T-helper 2 cell treated with Interferon-gamma antibody and Interleukin-4, amounts not matched to agents 5 μg/mL and 100 μg/mL, for 36 hours (primary cell): ENCODE results near the gene RASA4B.
A peak's percentile ranks its signal among the peaks of the same experiment; 100 is the strongest.
"Not testable (repeated sequence)": the region's sequence is repeated elsewhere in the genome, so short reads cannot be mapped to it uniquely, and the experiment has no call there.

Source experiments
- DNase-seq: peaks from one replicate; pipeline ENCODE4 v3.0.0; 2021; ENCODE audit warnings: low spot score
- H3K27ac Mint-ChIP-seq: one replicate; pipeline ENCODE4 v1.8.0; 2021; ENCODE audit warnings: mild to moderate bottlenecking, mixed read lengths
- H3K27me3 Mint-ChIP-seq: one replicate; pipeline ENCODE4 v1.8.0; 2021; ENCODE audit warnings: low read depth, mixed read lengths
- H3K36me3 Mint-ChIP-seq: one replicate; pipeline ENCODE4 v1.8.0; 2021; ENCODE audit warnings: low read depth, mixed read lengths
- H3K4me1 Mint-ChIP-seq: one replicate; pipeline ENCODE4 v1.8.0; 2021; ENCODE audit warnings: low read depth, mixed read lengths
- H3K4me3 Mint-ChIP-seq: one replicate; pipeline ENCODE4 v1.8.0; 2022; ENCODE audit warnings: mild to moderate bottlenecking, moderate library complexity, mixed read lengths
- H3K9me3 Mint-ChIP-seq: one replicate; pipeline ENCODE4 v1.8.0; 2021; ENCODE audit warnings: mixed read lengths

Gene RASA4B

DNA sequence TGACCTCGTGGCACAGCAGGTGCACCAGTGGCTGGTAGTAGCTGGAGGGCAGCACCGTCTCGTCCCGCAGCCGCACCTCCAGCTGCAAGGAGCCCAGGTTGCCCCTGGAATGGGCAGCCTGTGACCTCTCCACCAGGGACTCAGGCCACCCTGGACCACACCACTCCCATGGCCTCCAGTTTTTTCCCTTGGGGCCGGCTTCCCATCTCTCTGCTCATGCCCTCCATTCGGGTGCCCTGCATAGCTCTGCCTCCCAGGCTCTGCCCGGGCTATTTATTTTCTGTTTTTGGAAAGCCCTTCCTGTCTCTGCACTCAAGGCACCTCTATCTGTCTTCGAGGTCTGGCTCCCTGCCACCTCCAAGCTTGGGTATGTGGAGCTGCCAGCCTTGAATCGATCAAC is 20.7 kb downstream of the RASA4B start:
- H3K4me3 Mint-ChIP-seq, result not testable (repeated sequence)

DNA sequence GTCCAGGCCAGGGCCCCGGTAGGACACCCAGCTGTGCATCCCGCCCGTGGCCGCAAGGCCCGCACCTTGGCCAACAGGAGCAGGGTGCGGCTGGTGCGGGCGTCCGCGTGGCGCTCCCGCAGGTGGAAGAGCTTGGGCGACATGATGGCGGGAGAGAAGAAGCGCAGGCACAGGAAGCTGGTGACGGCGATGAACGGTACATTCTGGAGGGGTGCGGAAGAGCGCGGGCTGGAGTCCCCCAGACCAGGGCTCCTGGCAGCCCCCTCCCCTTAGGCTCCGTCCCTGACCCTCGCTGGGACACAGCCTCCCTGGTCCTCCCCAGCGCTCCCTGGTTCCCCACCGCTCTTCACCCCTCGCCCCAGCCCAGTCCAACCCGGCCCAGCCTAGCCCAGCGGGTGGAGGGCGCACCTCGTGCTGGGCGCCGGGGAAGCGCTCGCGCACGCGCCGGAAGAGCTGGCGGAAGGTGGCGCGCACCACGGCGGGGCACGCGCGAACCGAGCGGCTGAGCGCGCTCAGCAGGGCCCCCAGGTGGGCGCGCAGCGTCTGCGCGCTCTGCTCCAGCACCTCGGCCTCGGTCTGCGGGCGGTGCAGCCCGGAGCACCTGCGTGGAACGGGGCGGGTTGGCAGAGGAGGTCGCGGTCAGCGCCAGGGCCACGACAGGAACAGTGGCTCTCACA is 23.0 kb downstream of the RASA4B start:
- DNase-seq, H3K27me3 Mint-ChIP-seq, H3K27ac Mint-ChIP-seq, H3K4me1 Mint-ChIP-seq, H3K36me3 Mint-ChIP-seq, H3K9me3 Mint-ChIP-seq, H3K4me3 Mint-ChIP-seq: not testable (repeated sequence)

More for the DNA sequence above, 20.7 kb downstream of the RASA4B start:
- H3K4me1 Mint-ChIP-seq, H3K27me3 Mint-ChIP-seq, DNase-seq, H3K9me3 Mint-ChIP-seq, H3K36me3 Mint-ChIP-seq, H3K27ac Mint-ChIP-seq: not testable (repeated sequence)

DNA sequence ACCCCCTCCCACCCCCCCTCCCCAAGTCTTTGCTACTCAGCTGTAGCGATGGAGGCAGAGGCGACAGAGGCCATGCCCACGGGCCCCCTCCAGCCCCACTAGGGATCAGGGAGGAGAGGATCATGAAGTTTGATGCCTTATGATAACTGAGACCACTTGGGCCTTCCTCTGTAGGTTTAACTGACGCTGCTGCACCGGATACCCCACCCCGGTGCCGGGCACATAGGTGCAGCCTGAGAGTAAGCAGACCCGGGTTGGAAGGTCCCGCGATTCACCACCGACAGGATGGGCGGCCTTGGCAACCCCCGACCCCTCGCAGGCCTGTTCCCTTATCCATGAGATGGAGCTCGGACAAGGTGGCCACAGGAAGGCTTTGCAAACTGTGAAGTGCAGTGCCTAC is 23.6 kb downstream of the RASA4B start:
- H3K27ac Mint-ChIP-seq, result peak overlapping the region; percentile 41

DNA sequence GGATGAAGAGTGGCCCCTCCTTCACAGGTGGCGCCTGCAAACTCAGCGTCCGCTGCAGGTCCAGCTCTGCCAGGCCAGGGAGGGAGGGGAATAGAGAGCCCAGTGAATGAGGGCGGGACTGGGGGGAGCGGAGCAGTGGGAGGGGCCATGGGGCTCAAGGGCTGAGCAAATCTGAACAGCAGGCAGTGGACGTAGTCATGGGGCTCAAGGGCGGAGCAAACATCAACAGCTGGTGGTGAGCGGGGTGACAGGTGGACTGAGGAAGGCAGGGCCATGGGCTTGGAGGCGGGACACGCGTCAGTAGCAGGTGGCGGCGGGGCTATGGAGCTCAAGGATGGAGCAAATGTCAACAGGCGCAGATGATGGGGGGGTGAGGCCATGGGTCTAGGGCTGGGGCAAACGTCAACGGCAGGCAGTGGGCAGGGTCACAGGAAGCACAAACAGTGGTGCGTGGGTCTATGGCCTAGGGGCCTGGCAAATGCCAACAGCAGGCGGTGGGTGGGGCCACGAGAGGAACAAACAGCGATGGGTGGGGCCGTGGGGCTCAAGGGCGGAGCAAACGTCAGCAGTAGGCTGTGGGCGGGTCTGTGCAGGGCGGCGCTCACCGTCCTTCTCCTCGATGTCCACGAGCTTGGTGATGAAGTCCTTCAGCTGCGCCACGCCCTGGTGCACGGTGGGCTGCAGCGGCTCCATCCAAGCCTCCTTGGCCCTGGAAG is 24.2 kb downstream of the RASA4B start:
- not testable (repeated sequence) for H3K4me3 Mint-ChIP-seq, H3K36me3 Mint-ChIP-seq

More for the DNA sequence above, 23.6 kb downstream of the RASA4B start:
- H3K9me3 Mint-ChIP-seq, H3K36me3 Mint-ChIP-seq, H3K4me1 Mint-ChIP-seq, H3K27me3 Mint-ChIP-seq, DNase-seq, H3K4me3 Mint-ChIP-seq: not testable (repeated sequence)

GRCh38 chr7:102490529-102491075 is 27.0 kb downstream of the RASA4B start:
- H3K27ac Mint-ChIP-seq, H3K9me3 Mint-ChIP-seq, H3K4me3 Mint-ChIP-seq, H3K36me3 Mint-ChIP-seq, H3K27me3 Mint-ChIP-seq, H3K4me1 Mint-ChIP-seq: not testable (repeated sequence)
- DNase-seq, result peak; percentile 53

More for the DNA sequence above, 24.2 kb downstream of the RASA4B start:
- H3K4me1 Mint-ChIP-seq, H3K9me3 Mint-ChIP-seq, H3K27me3 Mint-ChIP-seq, H3K27ac Mint-ChIP-seq, DNase-seq: not testable (repeated sequence)

DNA sequence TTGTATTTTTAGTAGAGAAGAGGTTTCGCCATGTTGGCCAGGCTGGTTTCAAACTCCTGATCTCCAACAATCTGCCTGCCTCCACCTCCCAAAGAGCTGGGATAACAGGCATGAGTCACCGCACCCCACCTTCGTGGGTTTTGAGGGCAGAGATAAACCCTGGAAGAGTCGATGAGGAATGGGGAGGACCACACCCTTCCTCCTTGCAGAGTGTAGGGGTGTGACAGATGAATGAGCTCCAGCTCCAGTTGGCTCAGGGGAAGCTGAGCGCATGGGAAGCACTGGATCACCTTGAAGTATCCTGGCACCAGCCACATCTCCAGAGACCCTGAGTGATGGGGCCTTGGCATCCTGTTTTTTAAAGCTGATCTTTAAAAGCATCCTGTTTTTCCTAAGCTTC is 33.3 kb downstream of the RASA4B start:
- H3K36me3 Mint-ChIP-seq, H3K27ac Mint-ChIP-seq, H3K4me3 Mint-ChIP-seq, DNase-seq, H3K27me3 Mint-ChIP-seq, H3K9me3 Mint-ChIP-seq, H3K4me1 Mint-ChIP-seq: not testable (repeated sequence)

- not testable (repeated sequence) for H3K4me1 Mint-ChIP-seq, H3K9me3 Mint-ChIP-seq, H3K4me3 Mint-ChIP-seq, H3K36me3 Mint-ChIP-seq, H3K27ac Mint-ChIP-seq, H3K27me3 Mint-ChIP-seq, DNase-seq
Observed at GRCh38 chr7:102481962-102482361, 35.6 kb downstream of the RASA4B start.

GRCh38 chr7:102479982-102480637 is 37.5 kb downstream of the RASA4B start:
- H3K4me1 Mint-ChIP-seq, H3K27ac Mint-ChIP-seq, H3K9me3 Mint-ChIP-seq, H3K36me3 Mint-ChIP-seq, H3K27me3 Mint-ChIP-seq, H3K4me3 Mint-ChIP-seq: not testable (repeated sequence)
- peak; percentile 23 for DNase-seq

DNA sequence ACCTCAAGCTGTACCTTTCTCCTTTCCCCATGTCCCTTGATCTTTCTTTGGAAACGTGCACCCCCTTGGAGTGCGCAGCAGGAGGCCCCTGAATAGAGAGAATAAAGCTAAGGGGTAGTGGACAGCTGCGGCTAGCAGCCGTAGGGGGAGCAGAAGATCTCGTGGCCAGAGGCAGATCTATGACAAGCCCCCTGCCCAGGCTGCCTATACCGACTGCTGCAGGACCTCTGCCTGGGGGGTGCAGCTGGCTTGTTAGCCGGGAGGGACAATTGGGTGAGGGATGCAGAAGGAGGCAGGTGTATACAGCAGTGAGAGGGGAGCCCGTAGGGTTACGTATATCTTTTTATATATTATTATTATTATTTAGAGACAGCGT is 38.4 kb downstream of the RASA4B start:
- H3K4me1 Mint-ChIP-seq, DNase-seq, H3K9me3 Mint-ChIP-seq, H3K36me3 Mint-ChIP-seq, H3K27ac Mint-ChIP-seq, H3K27me3 Mint-ChIP-seq, H3K4me3 Mint-ChIP-seq: not testable (repeated sequence)

DNA sequence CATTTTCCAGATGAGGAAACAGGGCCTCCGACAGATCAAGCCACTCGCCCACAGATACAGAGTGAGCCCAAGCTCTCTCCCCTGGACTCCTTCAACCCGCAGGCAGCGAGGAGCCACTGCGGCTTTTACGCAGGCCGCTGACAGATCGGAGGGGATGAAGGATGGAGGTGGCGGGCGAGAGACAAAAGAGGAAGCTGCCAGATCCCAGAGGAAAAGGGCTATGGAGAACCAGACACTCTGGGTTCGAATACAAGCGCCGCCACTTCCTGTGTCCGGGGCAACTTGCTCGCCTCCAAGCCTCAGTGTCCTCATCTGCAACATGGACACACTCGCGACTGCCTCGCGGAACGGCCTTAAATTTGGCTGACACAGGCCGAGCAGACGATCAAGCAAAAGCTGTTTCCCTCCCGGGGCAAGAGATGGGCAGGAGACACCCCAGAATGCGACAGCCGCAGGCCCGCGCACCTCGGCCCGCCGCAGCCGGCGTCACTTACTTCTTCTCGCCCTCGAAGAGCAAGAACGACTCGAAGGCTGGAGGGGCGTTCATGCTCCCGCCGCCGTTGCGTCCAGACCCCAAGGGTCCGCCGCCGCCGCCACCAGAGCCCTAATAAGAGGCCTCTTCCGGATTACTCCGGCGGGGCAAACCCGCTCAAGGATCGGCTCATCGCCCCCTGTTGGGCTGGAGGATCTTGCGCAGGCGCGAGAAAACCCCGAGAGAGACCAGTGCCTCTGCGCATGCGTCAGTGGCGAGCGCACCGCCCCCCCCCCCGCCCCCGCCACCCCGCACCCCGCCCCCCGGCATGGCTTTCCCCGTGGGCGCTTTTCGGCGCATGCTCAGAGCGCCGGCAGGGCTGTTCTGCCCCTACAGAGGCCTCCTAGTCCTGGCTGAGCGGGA is 39.0 kb downstream of the RASA4B start, which contains the start of gene POLR2J:
Gene POLR2J, minus strand, starts transcription at position 609 of the 895 bp plus-strand sequence. Its CDS starts 62 bp downstream, at position 547.
- not testable (repeated sequence) for H3K4me1 Mint-ChIP-seq, H3K9me3 Mint-ChIP-seq, H3K36me3 Mint-ChIP-seq, H3K27me3 Mint-ChIP-seq
- peak within 1 kb of the TSS; percentile 73 for H3K27ac Mint-ChIP-seq
- peak; percentile 86 for DNase-seq
- peak within 1 kb of the TSS; percentile 89 for H3K4me3 Mint-ChIP-seq

DNA sequence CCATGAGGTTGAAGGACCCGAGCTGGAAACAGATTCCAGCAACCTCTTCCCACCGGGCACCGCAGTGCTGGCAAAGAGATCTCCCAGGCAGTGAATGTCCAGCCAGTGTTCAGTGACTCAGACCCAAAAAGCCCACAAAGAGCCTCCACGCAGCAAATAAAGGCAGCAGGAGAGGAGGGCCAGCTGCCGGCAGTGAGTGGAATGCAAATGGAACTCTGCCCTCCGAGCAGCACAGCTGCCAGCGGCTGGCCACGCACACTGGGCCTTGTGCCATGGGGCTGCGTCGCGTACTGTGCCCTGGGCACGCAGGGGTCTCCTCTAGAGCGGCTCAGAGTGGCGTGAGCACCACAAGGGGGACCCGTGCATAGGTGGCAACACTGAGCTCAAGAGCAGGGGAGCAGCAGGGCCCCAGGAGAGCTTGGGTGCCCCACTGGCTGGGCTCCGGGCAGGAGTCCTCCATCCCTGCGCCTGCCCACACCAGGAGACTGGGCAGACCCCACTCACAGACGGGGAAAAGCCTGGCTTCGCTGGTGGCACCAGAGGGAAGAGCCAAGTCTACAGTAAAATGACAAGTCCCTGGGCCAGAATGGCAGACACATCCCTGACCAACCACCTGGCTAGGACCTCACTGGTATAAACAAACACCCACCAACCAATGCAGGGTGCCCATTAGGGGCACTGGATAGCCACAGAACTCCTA is 42.7 kb downstream of the RASA4B start:
- H3K4me3 Mint-ChIP-seq, H3K27ac Mint-ChIP-seq, H3K4me1 Mint-ChIP-seq, H3K9me3 Mint-ChIP-seq, H3K27me3 Mint-ChIP-seq, DNase-seq: not testable (repeated sequence)
- H3K36me3 Mint-ChIP-seq, result peaks cover 10% of the 10 kb centered on the region

GRCh38 chr7:102474116-102474515 is 43.5 kb downstream of the RASA4B start:
- not testable (repeated sequence) for H3K4me1 Mint-ChIP-seq, H3K4me3 Mint-ChIP-seq, H3K9me3 Mint-ChIP-seq, DNase-seq, H3K27ac Mint-ChIP-seq, H3K27me3 Mint-ChIP-seq
- peaks cover 10% of the 10 kb centered on the region for H3K36me3 Mint-ChIP-seq

DNA sequence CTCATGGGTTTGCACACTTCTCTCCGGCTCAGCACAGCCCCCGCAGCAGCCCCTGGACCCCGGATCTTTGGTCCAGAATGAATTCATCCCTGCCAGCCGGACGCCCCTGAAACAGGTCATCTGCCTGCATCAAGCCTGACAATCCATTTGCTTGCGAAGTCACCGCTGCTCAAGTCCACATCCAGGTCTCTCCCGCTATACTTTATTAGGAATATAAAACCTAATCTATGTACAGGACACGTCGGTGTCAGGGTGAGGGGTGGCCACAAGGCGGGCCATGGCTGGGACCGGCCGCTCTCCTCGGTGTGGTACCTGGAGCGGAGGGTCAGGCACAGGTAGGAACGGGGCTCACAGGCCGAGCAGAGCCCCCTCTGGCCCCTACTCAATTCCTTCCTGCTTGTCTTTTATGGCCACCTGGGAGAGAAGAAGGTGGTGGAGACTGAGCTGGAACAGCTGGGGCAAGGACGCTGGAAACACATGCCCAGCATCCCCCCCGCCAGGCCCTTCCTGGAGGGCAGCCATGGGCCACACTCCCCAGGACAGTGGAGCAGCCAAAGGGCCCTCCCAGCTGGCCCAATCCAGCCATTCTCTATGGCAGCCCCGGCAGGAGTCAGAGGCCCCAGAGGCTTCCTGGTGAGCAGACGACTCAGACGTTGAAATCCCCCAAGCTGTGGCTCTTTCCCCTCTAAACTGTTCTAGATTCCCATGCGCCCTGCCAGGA is 44.1 kb downstream of the RASA4B start:
- H3K9me3 Mint-ChIP-seq, result no peaks in the 10 kb centered on the region
- H3K36me3 Mint-ChIP-seq, result peaks cover 10% of the 10 kb centered on the region
- no peaks in the 10 kb centered on the region for H3K27me3 Mint-ChIP-seq
- H3K27ac Mint-ChIP-seq, result no peak overlapping the region
- no peaks in the 10 kb centered on the region for H3K4me1 Mint-ChIP-seq
- no peak for DNase-seq
- H3K4me3 Mint-ChIP-seq, result no peak overlapping the region
